Upper lobe of right lung (tissue), 1 donor: Measurements from ENCODE around the gene TM4SF1. TPM values are rescaled to one million over a fixed set of nuclear protein-coding genes. Genes with fewer than 3 reads are reported as not detected.

Experiments used
- ATAC-seq: fragments of 200-7000 bp; cut with Tn5 transposase; one replicate; pipeline ENCODE4 v1.9.1; 2020; ENCODE audit warnings: mild to moderate bottlenecking, moderate library complexity
- DNase-seq: peaks from one replicate; pipeline ENCODE4 v3.0.0-alpha.2; 2020
- H3K27ac ChIP-seq: fragments of 200-600 bp; one replicate; pipeline ENCODE4 v1.8.0; 2022
- H3K27me3 ChIP-seq: fragments of 200-600 bp; one replicate; pipeline ENCODE4 v1.8.0; 2022; ENCODE audit warnings: mild to moderate bottlenecking
- H3K36me3 ChIP-seq: fragments of 200-600 bp; one replicate; pipeline ENCODE4 v1.8.0; 2022
- H3K4me1 ChIP-seq: fragments of 200-600 bp; one replicate; pipeline ENCODE4 v1.8.0; 2022
- H3K4me3 ChIP-seq: fragments of 200-600 bp; one replicate; pipeline ENCODE4 v1.8.0; 2022; ENCODE audit warnings: mild to moderate bottlenecking
- H3K9me3 ChIP-seq: fragments of 200-600 bp; one replicate; pipeline ENCODE4 v1.8.0; 2022
- intact Hi-C: fragments of 100-400 bp; cut with DNase I; formaldehyde crosslinking; loops from one replicate; pipeline ENCODE4 v1.11.0; 2022
- total RNA-seq: library from RNA; stranded (reverse); fragmentation: NEBNext Ultra II Directional; extraction: Animal tissue kit (Norgen Biotek cat#: 25700); gene quantifications from one replicate; pipeline ENCODE4 v1.2.1, GENCODE V29; 2021
- TF ChIP-seq, protein P1 (sequence below): fragments of 200-600 bp; IDR thresholded peaks from one replicate; pipeline ENCODE4 v1.8.0; 2022; ENCODE audit warnings: antibody characterized with exemption
- donor health status: DM: no; HTN: yes; CAD: no; lungs with severe emphysema.

The TM4SF1 gene
- total RNA-seq, 1 donor from 2014 or later: 188 TPM

DNA sequence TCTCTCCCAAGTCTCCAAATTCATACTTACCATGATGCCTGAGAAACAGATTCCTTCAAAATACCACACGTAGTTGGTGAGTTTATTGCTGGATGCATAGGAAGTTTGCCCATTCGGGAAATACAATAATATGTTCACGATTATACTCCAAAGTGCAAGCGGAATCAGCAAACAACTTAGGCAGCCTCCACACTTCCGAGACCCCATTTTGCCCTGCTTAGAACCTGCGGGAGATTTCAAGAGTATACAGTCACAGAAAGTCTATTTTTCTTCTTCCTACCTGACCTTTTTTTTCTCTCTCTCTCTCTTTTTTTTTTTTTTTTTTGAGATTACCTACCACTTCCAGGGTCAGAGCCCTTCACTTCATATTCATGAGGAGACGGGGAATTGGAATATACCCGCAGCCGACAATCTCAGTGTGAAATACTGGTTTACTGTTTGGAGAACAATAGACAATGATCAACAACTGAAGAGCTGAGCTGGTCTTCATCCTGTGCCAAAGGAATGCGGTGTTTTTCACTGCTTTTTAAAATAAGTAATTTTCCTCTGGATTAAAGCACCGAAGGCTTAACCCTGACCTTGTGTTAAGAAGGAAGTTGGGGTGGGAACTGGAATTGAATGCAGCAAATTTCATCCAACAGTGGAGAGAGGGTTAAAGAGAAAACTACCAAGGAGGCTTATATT lies 44.1 kb downstream of the TM4SF1 start, which contains the start of gene TM4SF18:
TSS of gene TM4SF18 (minus strand) at position 461 of the 684 bp plus-strand sequence. CDS start at position 207, 254 bp downstream.
- Histone ChIP-seq H3K36me3 (no peaks in the 10 kb centered on the region), H3K27me3 (no peaks in the 10 kb centered on the region), H3K4me3 (peak within 1 kb of the TSS; percentile 21), H3K4me1 (peaks cover 11% of the 10 kb centered on the region), H3K9me3 (no peaks in the 10 kb centered on the region), H3K27ac (peak within 1 kb of the TSS; percentile 62)
- TF ChIP-seq, protein P1, sequence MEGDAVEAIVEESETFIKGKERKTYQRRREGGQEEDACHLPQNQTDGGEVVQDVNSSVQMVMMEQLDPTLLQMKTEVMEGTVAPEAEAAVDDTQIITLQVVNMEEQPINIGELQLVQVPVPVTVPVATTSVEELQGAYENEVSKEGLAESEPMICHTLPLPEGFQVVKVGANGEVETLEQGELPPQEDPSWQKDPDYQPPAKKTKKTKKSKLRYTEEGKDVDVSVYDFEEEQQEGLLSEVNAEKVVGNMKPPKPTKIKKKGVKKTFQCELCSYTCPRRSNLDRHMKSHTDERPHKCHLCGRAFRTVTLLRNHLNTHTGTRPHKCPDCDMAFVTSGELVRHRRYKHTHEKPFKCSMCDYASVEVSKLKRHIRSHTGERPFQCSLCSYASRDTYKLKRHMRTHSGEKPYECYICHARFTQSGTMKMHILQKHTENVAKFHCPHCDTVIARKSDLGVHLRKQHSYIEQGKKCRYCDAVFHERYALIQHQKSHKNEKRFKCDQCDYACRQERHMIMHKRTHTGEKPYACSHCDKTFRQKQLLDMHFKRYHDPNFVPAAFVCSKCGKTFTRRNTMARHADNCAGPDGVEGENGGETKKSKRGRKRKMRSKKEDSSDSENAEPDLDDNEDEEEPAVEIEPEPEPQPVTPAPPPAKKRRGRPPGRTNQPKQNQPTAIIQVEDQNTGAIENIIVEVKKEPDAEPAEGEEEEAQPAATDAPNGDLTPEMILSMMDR: no peak
- DNase-seq: no peak
- no peak for ATAC-seq
- intact Hi-C loops: no loop called here

DNA sequence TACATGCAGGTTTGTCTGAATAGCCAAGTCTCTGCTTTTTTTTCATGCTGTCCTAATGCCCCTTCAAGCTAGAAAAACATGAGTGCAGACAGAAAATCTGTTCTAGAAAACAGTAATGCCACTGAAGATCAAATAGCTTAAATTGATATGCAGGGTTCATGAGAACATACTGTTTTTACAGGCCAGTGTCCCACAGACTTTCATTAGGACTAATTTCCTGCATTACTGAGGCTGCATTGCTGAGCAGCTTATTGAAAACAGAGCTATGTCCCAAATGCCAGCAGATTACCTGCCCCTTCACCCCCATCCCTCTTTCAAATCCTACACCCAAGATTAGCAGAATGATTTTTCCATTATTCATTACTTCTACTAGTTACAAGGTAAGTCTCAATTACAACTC lies 44.7 kb downstream of the TM4SF1 start:
- H3K9me3 ChIP-seq: no peaks in the 10 kb centered on the region
- peak overlapping the region; percentile 62 for H3K27ac ChIP-seq
- H3K4me1 ChIP-seq: peaks cover 11% of the 10 kb centered on the region
- H3K4me3 ChIP-seq: peak overlapping the region; percentile 21
- intact Hi-C loops: no loop called here
- ATAC-seq (no peak), DNase-seq (no peak)
- TF ChIP-seq, protein P1: no peak
- no peaks in the 10 kb centered on the region for H3K27me3 ChIP-seq
- H3K36me3 ChIP-seq: no peaks in the 10 kb centered on the region

DNA sequence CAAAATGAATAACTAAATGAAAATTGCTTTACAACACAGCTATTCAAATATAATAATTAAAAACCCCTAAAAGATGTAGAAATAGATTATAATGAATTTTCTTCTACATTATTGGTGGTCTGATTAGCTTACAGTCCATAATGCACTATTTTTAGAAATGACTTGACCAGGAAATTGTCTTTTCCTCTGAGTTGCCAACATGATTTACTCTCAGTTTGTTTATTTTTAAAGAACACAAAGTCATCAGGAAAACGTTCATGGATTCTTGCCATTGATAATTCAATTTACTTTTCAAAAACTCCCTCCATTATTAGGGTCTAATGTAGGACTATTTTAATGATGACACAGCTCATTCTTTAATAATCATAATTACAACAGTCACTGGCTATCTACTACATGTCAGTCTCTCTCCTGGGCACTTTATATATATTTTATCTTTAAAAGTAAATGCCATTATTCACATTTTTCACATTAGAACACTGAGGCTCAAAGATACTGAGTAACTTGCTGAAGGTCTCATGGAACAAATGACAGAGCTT lies 45.2 kb downstream of the TM4SF1 start:
- intact Hi-C loops: no loop called here
- Histone ChIP-seq H3K36me3 (no peaks in the 10 kb centered on the region), H3K9me3 (no peaks in the 10 kb centered on the region), H3K4me1 (peaks cover 11% of the 10 kb centered on the region), H3K4me3 (peak overlapping the region; percentile 21), H3K27ac (peak overlapping the region; percentile 62), H3K27me3 (no peaks in the 10 kb centered on the region)
- TF ChIP-seq, protein P1: no peak
- DNase-seq (no peak), ATAC-seq (no peak)

DNA sequence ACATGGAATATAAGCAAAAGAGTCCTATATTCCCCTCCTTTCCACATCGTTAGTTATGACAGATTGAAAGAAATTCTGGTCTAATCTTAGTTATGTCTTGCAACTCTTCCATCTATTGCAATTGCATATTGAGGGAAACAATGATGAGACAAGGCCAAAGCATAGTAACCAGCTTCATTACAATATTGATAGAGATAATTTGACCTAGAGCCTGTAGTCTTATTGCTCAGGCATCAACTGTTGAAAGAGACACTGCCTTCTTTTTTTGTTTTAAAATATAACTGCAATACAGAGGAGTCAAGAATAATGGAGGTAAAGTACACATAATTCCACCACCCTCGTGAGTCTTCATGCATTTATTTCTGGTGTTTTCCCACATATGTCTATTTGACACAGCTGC lies 46.1 kb downstream of the TM4SF1 start:
- DNase-seq: no peak

DNA sequence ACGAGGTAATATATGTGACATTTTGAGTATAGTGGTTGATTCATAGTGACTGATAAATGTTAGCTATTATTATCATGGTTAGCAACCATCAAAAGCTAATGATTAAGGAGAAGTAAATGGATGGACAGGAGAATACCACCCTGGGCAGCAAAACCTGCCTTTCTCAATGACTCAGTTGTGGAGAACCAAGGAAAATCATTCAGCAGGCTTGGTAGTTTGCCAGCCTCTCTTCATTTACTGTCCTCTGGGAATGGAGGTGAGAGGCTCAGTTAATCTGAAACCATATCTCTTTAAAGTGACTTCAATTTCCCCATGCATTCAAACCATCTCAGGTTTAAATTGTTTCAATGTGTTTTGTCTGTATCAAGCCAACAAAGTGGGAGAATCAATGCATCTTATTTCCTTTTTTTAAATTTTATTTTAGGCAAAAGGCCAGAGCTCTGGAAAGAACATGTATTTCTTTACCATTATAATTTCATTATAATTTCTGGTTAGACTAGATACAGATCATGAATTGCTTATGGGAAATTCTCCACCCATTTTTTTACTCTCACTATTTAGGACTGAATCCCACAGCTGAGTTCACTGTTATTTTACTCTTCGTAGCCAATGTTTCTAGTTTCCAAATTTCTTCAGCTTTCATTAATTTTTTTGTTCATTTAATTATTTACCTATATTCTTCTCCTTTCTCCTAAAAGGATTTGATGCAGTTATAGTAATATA lies 46.7 kb downstream of the TM4SF1 start:
- no peak overlapping the region for H3K27ac ChIP-seq
- H3K27me3 ChIP-seq: no peaks in the 10 kb centered on the region
- H3K36me3 ChIP-seq: no peaks in the 10 kb centered on the region
- TF ChIP-seq, protein P1: no peak
- no peak for ATAC-seq
- H3K9me3 ChIP-seq: no peaks in the 10 kb centered on the region
- no peak for DNase-seq
- no peak overlapping the region for H3K4me3 ChIP-seq
- intact Hi-C loops: no loop called here
- H3K4me1 ChIP-seq: peaks cover 11% of the 10 kb centered on the region

More for the DNA sequence above, 46.1 kb downstream of the TM4SF1 start:
- no peak overlapping the region for H3K27ac ChIP-seq
- TF ChIP-seq, protein P1: no peak
- no peaks in the 10 kb centered on the region for H3K27me3 ChIP-seq
- no peak overlapping the region for H3K4me3 ChIP-seq
- no peaks in the 10 kb centered on the region for H3K9me3 ChIP-seq
- no peak for ATAC-seq
- intact Hi-C loops: no loop called here
- H3K4me1 ChIP-seq: peaks cover 11% of the 10 kb centered on the region
- no peaks in the 10 kb centered on the region for H3K36me3 ChIP-seq
